Measurements from ENCODE around the gene AKAP3.

AKAP3 gene

DNA sequence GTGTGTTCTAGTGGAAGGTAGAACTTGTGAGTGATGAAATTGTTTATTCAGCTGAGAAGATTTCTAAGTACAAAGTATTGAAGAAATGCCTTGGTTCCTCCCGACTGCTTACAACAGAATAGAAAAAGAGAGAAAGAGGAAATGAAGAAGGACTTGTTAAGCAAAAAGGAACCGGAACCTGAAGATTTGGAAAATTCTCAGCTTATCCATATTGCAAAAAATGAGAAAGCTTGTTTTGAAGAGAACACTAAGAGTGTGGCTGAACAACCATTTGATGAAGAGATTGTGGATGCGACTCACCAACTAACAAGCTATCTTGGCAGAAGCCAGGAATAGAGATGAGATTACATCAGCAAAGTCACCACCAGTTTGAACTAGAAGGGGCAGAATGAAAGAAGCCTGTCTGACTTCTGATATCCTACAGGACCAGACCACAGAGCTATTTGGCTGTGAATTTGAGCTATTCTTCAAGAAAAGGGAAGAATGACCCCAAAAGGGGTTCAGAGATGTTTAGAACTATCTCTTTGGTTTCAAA is 15.2 kb upstream of the AKAP3 start:
- in situ Hi-C loops (cut with MboI; ENCODE audit: low sequenced_read_pairs, unreplicated experiment), result no loop called here

DNA sequence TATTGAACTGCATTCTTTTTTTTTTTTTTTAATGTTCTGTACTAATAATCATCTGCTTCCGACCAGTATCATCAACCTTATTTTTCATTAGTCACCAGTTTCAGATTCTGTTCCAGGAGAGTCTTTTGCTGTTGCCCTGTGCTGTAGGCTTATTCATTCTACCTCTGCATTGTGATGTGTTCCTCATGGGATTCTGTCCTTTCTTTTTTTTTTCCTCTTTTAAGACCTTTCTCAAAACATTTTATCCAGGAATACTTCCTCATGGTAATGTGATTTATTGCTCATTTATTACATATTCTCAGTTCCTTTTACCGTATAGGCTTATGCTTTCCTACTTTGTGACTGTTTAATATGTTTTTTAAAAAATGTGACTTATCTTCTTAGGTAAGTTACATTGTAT is 4.8 kb upstream of the AKAP3 start:
- TF ChIP-seq, protein P1, sequence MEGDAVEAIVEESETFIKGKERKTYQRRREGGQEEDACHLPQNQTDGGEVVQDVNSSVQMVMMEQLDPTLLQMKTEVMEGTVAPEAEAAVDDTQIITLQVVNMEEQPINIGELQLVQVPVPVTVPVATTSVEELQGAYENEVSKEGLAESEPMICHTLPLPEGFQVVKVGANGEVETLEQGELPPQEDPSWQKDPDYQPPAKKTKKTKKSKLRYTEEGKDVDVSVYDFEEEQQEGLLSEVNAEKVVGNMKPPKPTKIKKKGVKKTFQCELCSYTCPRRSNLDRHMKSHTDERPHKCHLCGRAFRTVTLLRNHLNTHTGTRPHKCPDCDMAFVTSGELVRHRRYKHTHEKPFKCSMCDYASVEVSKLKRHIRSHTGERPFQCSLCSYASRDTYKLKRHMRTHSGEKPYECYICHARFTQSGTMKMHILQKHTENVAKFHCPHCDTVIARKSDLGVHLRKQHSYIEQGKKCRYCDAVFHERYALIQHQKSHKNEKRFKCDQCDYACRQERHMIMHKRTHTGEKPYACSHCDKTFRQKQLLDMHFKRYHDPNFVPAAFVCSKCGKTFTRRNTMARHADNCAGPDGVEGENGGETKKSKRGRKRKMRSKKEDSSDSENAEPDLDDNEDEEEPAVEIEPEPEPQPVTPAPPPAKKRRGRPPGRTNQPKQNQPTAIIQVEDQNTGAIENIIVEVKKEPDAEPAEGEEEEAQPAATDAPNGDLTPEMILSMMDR (IDR thresholded peaks at IDR 0.05; ENCODE audit: borderline replicate concordance, control extremely low read depth, extremely low read depth, insufficient read depth, missing control alignments), result no peak
- no peak for DNase-seq (ENCODE audit: low spot score)

More for the DNA sequence above, 15.2 kb upstream of the AKAP3 start:
- no peak for DNase-seq (ENCODE audit: low spot score)
- TF ChIP-seq, protein P1 (IDR thresholded peaks at IDR 0.05; ENCODE audit: borderline replicate concordance, control extremely low read depth, extremely low read depth, insufficient read depth, missing control alignments), result no peak

DNA sequence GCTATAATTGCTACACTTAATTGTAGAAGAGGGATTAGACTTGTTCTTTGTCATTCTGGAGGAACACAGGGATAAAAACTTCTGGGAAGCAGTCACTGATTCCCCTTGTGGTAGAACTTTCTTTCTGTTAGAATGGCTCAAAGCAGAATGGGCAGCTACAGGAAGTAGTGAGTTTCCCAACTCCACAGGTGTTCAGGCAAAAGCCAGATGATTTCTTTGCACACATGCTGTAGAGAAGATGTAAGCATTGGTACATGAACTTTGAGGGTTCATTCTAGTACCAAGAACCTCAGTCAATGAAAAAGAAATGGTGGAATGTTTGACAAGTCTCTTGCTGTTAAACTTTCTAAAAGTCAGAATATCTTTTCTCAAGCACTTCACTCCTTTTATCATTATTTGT is 4.4 kb upstream of the AKAP3 start:
- TF ChIP-seq, protein P1 (IDR thresholded peaks at IDR 0.05; ENCODE audit: borderline replicate concordance, control extremely low read depth, extremely low read depth, insufficient read depth, missing control alignments), result no peak
- in situ Hi-C loops (cut with MboI; ENCODE audit: low sequenced_read_pairs, unreplicated experiment), result no loop called here
- no peak for DNase-seq (ENCODE audit: low spot score)

More for the DNA sequence above, 4.8 kb upstream of the AKAP3 start:
- in situ Hi-C loops (cut with MboI; ENCODE audit: low sequenced_read_pairs, unreplicated experiment), result no loop called here

DNA sequence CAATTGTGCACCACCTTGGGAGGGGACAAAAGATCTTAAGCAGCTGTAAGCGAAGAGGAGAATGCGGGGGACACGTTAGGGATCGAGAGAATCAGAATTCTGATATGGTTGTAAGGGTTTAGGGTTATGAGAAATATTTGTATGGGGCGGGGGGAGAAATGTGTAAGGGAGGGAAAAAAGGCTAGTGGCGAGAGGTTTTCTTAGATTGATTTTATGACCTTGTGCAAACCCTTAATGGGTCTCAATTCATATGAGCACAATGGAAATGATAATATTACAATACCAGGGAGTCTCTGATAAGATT is 459 bp upstream of the AKAP3 start:
- in situ Hi-C loops (cut with MboI; ENCODE audit: low sequenced_read_pairs, unreplicated experiment), result no loop called here

DNA sequence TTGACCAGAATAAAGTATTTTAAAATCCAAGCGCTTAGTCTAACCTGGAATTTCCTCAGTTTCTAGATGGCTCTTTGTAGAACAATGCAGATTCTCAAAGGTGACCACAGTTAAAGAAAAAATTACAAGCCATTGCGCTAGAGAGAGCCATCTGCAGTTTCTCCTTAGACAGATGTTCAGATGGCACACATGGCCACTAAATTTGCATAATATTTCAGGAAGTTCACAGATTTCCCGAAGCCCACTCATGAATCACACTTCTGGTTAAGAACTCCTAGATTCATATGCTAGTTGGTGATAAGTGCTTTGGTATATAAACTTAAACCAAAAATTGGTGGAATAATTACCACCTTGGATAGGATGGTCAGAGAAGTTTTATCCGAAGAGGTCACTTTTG is 749 bp downstream of the AKAP3 start:
- DNase-seq (ENCODE audit: low spot score), result no peak
- in situ Hi-C loops (cut with MboI; ENCODE audit: low sequenced_read_pairs, unreplicated experiment), result no loop called here
- TF ChIP-seq, protein P1 (IDR thresholded peaks at IDR 0.05; ENCODE audit: borderline replicate concordance, control extremely low read depth, extremely low read depth, insufficient read depth, missing control alignments), result no peak

More for the DNA sequence above, 459 bp upstream of the AKAP3 start:
- TF ChIP-seq, protein P1 (IDR thresholded peaks at IDR 0.05; ENCODE audit: borderline replicate concordance, control extremely low read depth, extremely low read depth, insufficient read depth, missing control alignments), result no peak
- no peak for DNase-seq (ENCODE audit: low spot score)

DNA sequence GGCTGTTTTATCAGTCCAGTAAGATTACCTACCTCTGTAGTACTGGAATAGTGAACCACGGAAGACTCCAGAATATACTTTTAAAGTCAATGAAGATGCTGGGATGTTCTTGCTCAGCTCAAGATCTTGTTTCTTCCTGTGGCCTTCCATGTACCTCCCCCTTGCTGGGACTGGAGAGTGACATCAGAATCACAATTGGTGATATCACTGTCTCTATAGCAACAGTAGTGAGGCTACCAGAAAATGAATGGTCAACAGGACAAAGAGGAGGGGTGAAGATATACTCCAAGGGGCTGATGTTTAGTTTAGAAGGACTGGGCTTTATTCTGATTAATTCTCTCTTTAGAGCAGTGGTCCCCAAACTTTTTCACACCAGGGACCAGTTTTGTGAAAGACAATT is 3.8 kb downstream of the AKAP3 start:
- TF ChIP-seq, protein P1 (IDR thresholded peaks at IDR 0.05; ENCODE audit: borderline replicate concordance, control extremely low read depth, extremely low read depth, insufficient read depth, missing control alignments), result no peak
- in situ Hi-C loops (cut with MboI; ENCODE audit: low sequenced_read_pairs, unreplicated experiment), result no loop called here

DNA sequence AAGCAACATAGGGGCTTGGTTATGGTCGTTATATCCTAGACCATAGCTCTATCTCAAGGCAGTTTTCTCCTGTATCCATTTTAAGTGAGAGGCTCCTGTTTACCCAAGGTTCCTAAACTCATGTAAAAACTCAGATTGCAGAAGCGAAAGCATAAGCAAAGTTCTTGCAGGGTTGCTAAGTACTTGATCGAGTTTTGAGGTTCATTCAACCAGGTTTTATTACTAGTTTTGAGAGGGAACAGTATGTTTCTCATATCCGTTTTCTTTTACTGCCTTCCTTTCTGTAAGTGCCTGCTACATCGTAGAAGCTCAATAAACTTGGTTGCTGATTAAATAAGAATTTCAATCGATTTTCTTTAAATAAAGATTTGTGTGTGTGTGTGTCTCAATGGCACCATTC is 5.1 kb downstream of the AKAP3 start:
- in situ Hi-C loops (cut with MboI; ENCODE audit: low sequenced_read_pairs, unreplicated experiment), result no loop called here
- peak; percentile 43 for DNase-seq (ENCODE audit: low spot score)
- TF ChIP-seq, protein P1 (IDR thresholded peaks at IDR 0.05; ENCODE audit: borderline replicate concordance, control extremely low read depth, extremely low read depth, insufficient read depth, missing control alignments), result no peak

More for the DNA sequence above, 3.8 kb downstream of the AKAP3 start:
- no peak for DNase-seq (ENCODE audit: low spot score)

Measured in GM13976 (cell line).